ENCODE data around the gene CHMP1A.

The CHMP1A gene

DNA sequence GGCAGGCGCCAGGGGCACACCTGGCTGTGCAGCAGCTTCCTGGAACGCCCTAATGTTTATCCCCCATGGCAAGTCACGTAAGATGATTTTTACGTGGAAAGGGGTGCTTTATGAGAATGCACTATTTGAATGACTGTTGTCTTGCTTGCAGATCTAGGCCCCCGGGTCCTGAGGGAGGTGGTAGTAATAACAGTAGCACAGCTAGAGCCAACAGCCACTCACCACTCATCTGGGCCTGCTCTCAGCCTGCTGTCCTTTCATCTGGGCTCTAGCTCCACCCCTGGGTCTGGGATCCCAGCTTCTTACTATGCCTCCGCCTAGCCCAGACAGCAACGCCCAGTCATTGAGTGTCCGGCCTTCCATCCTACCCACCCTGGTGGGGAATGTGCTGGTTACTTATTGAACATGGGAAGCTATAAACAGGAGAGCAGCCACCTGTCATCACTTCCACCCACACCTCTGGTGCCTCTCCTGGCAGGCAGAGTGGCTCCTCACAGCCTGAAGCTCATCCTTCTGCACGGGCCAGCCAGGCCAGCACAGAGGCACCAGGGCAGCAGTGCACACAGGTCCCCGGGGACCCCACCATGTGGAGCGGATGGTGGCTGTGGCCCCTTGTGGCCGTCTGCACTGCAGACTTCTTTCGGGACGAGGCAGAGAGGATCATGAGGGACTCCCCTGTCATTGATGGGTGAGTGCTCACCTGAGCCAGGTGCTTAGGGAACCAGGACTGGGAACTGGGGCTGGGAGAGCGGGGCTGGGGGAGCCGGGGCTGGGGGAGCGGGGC lies 27.5 kb downstream of the CHMP1A start:
- DNase-seq (ENCODE audit: low read depth in 2 of 2, low spot score in 1 of 2) = no peak

- DNase-seq (ENCODE audit: low read depth in 2 of 2, low spot score in 1 of 2) = no peak
These were observed 32.4 kb downstream of the CHMP1A start for GRCh38 chr16:89624777-89625761.

DNA sequence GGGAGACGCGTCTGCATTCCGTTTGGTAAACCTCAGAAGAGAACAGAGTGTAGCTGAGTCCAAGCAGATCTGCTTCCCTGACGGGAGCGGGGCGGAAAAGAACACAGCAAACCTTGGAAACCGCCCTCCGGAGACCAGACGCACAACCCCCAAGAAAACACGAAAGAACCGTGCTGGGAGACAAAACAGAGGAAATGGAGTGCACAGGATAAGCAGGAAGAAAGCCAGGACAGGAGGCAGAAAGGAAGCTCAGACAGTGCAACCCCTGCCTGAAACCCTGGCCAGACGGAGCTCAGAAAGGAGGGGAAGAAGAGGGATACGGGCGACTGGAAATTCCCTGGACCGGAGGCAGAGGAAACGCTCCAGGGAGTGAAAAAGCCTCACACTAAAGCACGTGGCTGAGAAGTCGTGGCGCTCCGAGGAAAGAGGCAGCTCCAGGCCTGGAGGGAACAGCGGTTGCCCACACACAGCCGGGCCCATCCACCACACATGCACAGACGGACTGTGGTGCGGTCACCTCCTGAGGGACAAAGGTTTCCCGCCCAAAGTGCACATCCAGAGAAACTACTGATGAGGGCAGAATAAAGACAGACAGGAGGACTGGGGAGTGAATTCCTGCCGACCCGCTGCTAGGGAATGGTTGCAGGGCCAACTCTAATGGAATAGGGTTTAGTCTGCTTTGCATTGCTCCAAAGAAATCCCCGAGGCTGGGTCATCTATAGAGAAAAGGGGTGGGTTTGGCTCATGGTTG lies 33.8 kb downstream of the CHMP1A start:
- no peak for DNase-seq (ENCODE audit: low read depth in 2 of 2, low spot score in 1 of 2)

- no peak for DNase-seq (ENCODE audit: low read depth in 2 of 2, low spot score in 1 of 2)
These were observed 35.7 kb downstream of the CHMP1A start for GRCh38 chr16:89621698-89622409.

DNA sequence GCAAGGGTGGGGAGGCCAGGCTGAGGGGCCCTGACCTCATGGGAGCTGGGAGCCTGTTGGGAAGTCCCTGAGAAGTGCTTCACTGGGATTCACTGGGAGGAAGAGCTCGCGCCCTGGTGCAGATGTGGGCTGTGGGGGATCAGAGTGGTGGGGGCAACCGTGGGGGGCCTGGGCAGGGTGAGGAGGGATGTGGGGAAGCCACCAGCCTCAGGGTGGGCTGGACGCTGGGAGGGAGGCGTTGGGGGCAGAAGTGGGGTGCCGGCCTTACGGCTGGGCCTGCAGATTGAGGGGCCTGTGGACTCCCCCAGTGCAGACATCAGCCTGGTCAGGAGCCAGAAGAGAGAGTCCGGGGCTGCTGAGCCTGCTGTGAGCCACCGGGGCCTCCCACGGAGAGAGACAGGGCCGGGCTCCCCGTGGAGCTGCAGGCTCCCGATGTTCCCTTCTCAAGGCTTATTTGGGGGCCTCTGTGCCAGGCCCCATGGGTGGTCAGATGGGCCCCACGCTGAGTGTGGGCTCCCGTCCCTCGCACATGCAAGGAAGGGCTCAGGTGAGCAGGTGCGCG lies 36.3 kb downstream of the CHMP1A start:
- DNase-seq (ENCODE audit: low read depth in 2 of 2, low spot score in 1 of 2) = no peak

DNA sequence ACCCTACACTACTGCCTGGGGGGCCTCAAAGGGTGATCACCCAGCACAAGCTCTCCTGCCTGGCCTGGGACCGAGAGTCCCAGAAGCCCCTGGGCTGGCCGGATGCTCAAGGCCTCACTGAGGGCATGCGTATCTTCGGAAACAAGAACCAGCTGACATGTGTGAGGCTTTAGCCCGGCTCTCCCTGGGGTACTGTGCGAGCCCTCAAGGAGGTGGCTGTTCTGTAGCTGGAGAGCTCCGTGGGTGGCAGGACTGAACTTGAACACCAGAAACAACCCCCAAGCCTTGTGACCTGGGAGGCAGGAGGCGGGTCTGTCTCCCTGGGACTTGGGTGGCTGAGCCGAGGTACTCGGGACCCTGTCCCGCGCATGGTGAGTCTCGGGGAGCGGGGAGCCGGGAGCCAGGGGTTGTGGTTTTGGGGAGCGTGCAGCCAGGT lies 37.1 kb downstream of the CHMP1A start:
- no peak for DNase-seq (ENCODE audit: low read depth in 2 of 2, low spot score in 1 of 2)

GRCh38 chr16:89619840-89620239 lies 37.7 kb downstream of the CHMP1A start:
- DNase-seq (ENCODE audit: low read depth in 2 of 2, low spot score in 1 of 2) = no peak

DNA sequence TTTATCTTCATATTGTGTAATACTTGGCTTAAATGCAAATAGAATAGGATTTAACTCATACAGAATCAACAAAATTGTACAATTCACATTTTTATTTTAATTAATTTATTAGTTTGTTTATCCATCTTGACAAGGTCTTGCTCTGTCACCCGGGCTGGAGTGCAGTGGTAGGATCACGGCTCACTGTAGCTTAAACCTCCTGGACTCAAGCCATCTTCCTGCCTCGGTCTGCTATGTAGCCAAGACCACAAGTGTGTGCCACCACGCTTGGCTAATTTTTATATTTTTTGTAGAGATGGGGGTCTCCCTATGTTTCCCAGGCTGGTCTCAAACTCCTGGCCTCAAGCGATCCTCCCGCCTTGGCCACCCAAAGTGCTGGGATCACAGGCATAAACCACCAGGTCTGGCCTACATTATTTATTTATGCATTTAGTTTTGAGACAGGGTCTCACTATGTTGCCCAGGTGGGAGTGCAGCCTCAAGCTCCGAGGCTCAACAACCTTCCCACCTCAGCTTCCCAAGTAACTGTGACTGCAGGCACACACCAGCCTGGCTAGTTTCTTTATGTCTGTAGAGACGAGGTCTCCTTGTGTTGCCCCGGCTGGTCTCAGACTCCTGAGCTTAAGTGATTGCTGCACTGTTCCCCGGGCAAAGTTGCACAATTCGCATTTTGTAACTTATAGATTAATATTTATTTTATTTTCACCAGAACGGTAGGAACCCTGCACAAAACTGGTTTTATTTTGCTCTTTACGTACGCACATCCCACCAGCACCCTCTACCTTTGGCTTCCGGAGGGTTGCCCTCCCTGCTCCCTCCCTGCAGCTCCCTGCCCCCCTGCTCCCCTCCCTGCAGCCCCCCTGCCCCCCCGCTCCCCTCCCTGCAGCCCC lies 39.2 kb downstream of the CHMP1A start:
- DNase-seq (ENCODE audit: low read depth in 2 of 2, low spot score in 1 of 2) = no peak

DNA sequence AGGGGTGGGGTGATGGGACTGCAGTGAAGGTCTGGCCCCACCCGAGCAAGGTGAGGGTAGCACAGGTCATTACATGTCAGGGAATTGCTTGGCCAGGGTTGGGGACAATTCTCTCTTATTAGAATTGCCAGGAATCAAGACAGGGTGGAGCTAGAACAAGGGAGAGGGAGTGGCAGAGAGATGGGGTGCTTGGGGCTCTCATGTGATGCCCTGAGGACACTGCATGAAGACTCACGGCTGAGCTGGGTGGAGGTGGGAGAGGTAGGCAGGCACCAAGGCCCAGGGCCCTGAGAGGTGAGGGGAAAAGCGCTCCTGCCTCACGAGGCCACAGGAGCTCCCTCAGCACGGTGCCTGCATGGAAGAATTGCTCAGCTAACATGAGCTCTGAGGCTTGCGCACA lies 40.5 kb downstream of the CHMP1A start:
- DNase-seq (ENCODE audit: low read depth in 2 of 2, low spot score in 1 of 2) = no peak

DNA sequence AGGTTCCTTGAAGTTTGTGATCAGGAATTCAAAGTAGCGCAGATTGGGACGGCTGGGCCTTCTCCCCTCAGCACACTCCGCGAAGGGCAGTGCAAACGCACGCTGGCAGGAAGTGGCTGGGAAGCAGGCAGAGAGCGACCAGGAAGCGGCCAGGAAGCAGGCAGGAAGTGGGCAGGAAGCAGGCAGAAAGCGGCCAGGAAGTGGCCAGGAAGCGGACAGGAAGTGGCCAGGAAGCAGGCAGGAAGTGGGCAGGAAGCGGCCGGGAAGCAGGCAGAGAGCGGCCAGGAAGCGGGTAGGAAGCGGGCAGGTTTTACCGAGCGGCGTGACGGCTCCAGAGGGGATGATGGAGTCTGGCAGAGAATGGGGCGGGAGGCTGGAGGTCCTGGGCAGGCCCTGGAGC lies 40.9 kb downstream of the CHMP1A start:
- no peak for DNase-seq (ENCODE audit: low read depth in 2 of 2, low spot score in 1 of 2)

- DNase-seq (ENCODE audit: low read depth in 2 of 2, low spot score in 1 of 2) = no peak
These were observed 41.9 kb downstream of the CHMP1A start for GRCh38 chr16:89615596-89616090.

- DNase-seq (ENCODE audit: low read depth in 2 of 2, low spot score in 1 of 2) = no peak
These were observed 42.3 kb downstream of the CHMP1A start for GRCh38 chr16:89615176-89615575.

GRCh38 chr16:89613954-89614459 lies 43.5 kb downstream of the CHMP1A start:
- DNase-seq (ENCODE audit: low read depth in 2 of 2, low spot score in 1 of 2) = no peak

DNA sequence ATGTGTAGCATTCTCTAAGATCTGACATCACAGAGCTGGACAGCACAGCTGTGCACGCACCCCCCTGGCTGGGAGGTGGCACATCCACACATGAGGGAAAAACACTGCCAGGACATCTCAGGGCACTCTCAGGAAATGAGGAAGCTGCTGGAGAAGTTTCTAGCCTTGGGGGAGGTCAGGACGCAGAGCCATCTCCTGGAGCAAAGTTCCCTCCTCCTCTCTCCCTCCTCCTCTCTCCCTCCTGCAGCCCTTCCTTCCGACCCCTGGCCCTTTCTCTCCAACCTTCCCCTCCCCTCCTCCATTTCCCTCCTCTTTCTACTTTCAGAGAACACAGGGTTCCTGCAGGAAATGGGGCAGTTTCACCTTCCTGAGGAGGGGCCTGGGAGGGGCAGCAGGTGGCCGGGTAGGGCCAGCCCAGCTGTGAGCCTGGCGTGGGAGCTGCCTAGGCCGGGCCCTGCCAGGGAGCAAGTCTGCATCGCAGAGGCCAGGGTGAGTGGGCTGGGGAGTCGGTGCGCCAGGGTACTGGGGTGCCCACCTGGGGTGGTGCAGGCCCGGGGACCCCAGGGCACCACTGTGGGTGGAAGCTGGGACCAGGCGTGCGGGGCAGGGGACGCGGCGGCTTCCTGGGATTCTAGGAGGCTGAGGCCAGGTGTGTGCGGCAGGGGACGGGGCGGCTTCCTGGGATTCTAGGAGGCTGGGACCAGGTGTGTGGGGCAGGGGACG lies 44.1 kb downstream of the CHMP1A start, which contains the start of gene DPEP1:
DPEP1 (plus strand) TSS at position 412 of the 723 bp plus-strand sequence. CDS start 16,769 bp downstream, outside the sequence.
- no peak for DNase-seq (ENCODE audit: low read depth in 2 of 2, low spot score in 1 of 2)

- no peak for DNase-seq (ENCODE audit: low read depth in 2 of 2, low spot score in 1 of 2)
These were observed 44.9 kb downstream of the CHMP1A start for GRCh38 chr16:89612415-89613166.

DNA sequence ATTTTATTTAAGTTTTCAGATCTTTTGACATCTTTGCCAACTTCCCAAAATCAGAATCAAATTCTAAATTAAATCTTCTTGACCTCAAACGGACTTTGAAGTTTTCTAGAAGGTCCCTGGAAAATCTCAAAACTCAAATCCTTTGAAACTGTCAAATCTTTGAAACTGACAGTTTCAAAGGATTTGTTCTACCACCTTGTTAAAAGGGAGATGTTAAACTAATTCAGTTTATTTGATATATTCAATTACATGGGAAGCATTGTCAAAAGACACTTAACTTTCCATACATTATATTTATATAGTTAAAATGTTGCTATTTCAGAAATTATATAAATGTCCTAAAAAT lies 47.4 kb downstream of the CHMP1A start:
- no peak for DNase-seq (ENCODE audit: low read depth in 2 of 2, low spot score in 1 of 2)

GRCh38 chr16:89607937-89608740 lies 49.4 kb downstream of the CHMP1A start:
- DNase-seq (ENCODE audit: low read depth in 2 of 2, low spot score in 1 of 2) = no peak

Measured in stimulated activated CD8-positive, alpha-beta memory T cell treated with anti-CD3 and anti-CD28 coated beads, Interleukin-4, amount 100 ng/mL, for 1 hour (primary cell).